ENCODE results near the gene MAGOH.

- no peak for TF ChIP-seq CTCF (conservative IDR thresholded peaks at IDR 0.05; ENCODE audit: low read depth, low read length)
- no peak for TF ChIP-seq EZH2 (IDR thresholded peaks at IDR 0.05; ENCODE audit: low read length, unreplicated experiment)
- no peak for TF ChIP-seq EZH2phosphoT487 (IDR thresholded peaks at IDR 0.05; ENCODE audit: borderline replicate concordance, low read length)
These were observed 31.8 kb upstream of the MAGOH start for GRCh38 chr1:53270107-53270506.

All from PC-3 (cell line).